ENCODE results near the gene HLA-DQA2. TPM values are rescaled to one million over a fixed set of nuclear protein-coding genes. Genes with fewer than 3 reads are reported as not detected.
A peak's percentile ranks its signal among the peaks of the same experiment; 100 is the strongest.
"Not testable (repeated sequence)": the region's sequence is repeated elsewhere in the genome, so short reads cannot be mapped to it uniquely, and the experiment has no call there.

HLA-DQA2 gene
- total RNA-seq, 2 experiments from 2014 or later: 0.11 TPM; not detected in 1

- H3K36me3 Mint-ChIP-seq (ENCODE audit: low read depth): no peaks in the 10 kb centered on the region
- CTCF ChIA-PET: interaction anchor here (0.6 to 0.8 kb wide), 2 partner anchors 23 to 183 kb away, joined by 3 to 4 read pairs; no protein-coding TSS in a partner anchor
- intact Hi-C loops (cut with DNase I, micrococcal nuclease): no loop called here
- POLR2A ChIA-PET: no interaction called here
- H3K9me3 Mint-ChIP-seq (ENCODE audit: low read depth): no peaks in the 10 kb centered on the region
- DNase-seq: no peak
- H3K27ac Mint-ChIP-seq: no peak overlapping the region
- ATAC-seq: no peak
- no peak overlapping the region for H3K4me3 Mint-ChIP-seq
- peaks cover 24% of the 10 kb centered on the region for H3K27me3 Mint-ChIP-seq
- H3K4me1 Mint-ChIP-seq: no peaks in the 10 kb centered on the region
Measured at GRCh38 chr6:32742374-32742773, 1.2 kb downstream of the HLA-DQA2 start.

- no peak for DNase-seq
- ChIA-PET POLR2A (no interaction called here), CTCF (interaction anchor here (0.8 to 1.6 kb wide), 2 partner anchors 42 to 44 kb away, joined by 3 read pairs; no protein-coding TSS in a partner anchor)
- no peaks in the 10 kb centered on the region for H3K9me3 Mint-ChIP-seq (ENCODE audit: low read depth)
- H3K4me3 Mint-ChIP-seq: no peak overlapping the region
- ATAC-seq: no peak
- no peaks in the 10 kb centered on the region for H3K36me3 Mint-ChIP-seq (ENCODE audit: low read depth)
- H3K27ac Mint-ChIP-seq: no peak overlapping the region
- no peaks in the 10 kb centered on the region for H3K4me1 Mint-ChIP-seq
- peaks cover 20% of the 10 kb centered on the region for H3K27me3 Mint-ChIP-seq
- intact Hi-C loops (cut with DNase I, micrococcal nuclease): loop anchor here in 1 of 2 experiments (1.0 kb wide), 1 partner anchor 10 kb away; no protein-coding TSS in a partner anchor
Measured at GRCh38 chr6:32744776-32745175, 3.6 kb downstream of the HLA-DQA2 start.

GRCh38 chr6:32745649-32746048 lies 4.5 kb downstream of the HLA-DQA2 start:
- POLR2A ChIA-PET; H3K9me3 Mint-ChIP-seq (ENCODE audit: low read depth); DNase-seq; H3K27ac Mint-ChIP-seq; H3K4me1 Mint-ChIP-seq; ATAC-seq; intact Hi-C loops (cut with DNase I, micrococcal nuclease); H3K36me3 Mint-ChIP-seq (ENCODE audit: low read depth); H3K4me3 Mint-ChIP-seq: not testable (repeated sequence)
- H3K27me3 Mint-ChIP-seq: peaks cover 22% of the 10 kb centered on the region
- CTCF ChIA-PET: interaction anchor here (1.6 kb wide), 1 partner anchor 45 kb away, joined by 3 read pairs; no protein-coding TSS in a partner anchor

- Mint-ChIP-seq H3K9me3 (ENCODE audit: low read depth) (no peaks in the 10 kb centered on the region), H3K4me1 (no peaks in the 10 kb centered on the region), H3K4me3 (no peak overlapping the region), H3K36me3 (ENCODE audit: low read depth) (no peaks in the 10 kb centered on the region), H3K27me3 (peaks cover 27% of the 10 kb centered on the region), H3K27ac (no peak overlapping the region)
- intact Hi-C loops (cut with DNase I, micrococcal nuclease): no loop called here
- no peak for DNase-seq
- ChIA-PET CTCF (no interaction called here), POLR2A (no interaction called here)
- no peak for ATAC-seq
Measured at GRCh38 chr6:32752580-32752979, 11.4 kb downstream of the HLA-DQA2 start.

GRCh38 chr6:32759669-32760068 lies 18.5 kb downstream of the HLA-DQA2 start:
- intact Hi-C loops (cut with DNase I, micrococcal nuclease): no loop called here
- Mint-ChIP-seq H3K4me1 (peaks cover 3% of the 10 kb centered on the region), H3K9me3 (ENCODE audit: low read depth) (no peaks in the 10 kb centered on the region), H3K36me3 (ENCODE audit: low read depth) (no peaks in the 10 kb centered on the region), H3K27ac (no peak overlapping the region), H3K4me3 (no peak overlapping the region), H3K27me3 (peaks cover 27% of the 10 kb centered on the region)
- CTCF ChIA-PET: interaction anchor here (0.7 kb wide), 1 partner anchor 214 kb away, joined by 5 read pairs; no protein-coding TSS in a partner anchor
- DNase-seq: no peak
- no peak for ATAC-seq
- POLR2A ChIA-PET: no interaction called here

- Mint-ChIP-seq H3K4me1 (peaks cover 3% of the 10 kb centered on the region), H3K9me3 (ENCODE audit: low read depth) (no peaks in the 10 kb centered on the region), H3K4me3 (no peak overlapping the region), H3K27ac (no peak overlapping the region), H3K36me3 (ENCODE audit: low read depth) (no peaks in the 10 kb centered on the region), H3K27me3 (peaks cover 22% of the 10 kb centered on the region)
- intact Hi-C loops (cut with DNase I, micrococcal nuclease): loop anchor here in 1 of 2 experiments (1.0 kb wide), 1 partner anchor 95 kb away; the partner anchor contains the start of gene HLA-DQB1
- ChIA-PET POLR2A (no interaction called here), CTCF (interaction anchor here (0.7 to 1.5 kb wide), 2 partner anchors 48 to 348 kb away, joined by 3 to 5 read pairs; no protein-coding TSS in a partner anchor)
- ATAC-seq (peak; percentile 64), DNase-seq (no peak)
Measured at GRCh38 chr6:32761072-32761471, 19.9 kb downstream of the HLA-DQA2 start.

- intact Hi-C loops (cut with DNase I, micrococcal nuclease): loop anchor here in 1 of 2 experiments (1.0 kb wide), 1 partner anchor 95 kb away; the partner anchor contains the start of gene HLA-DQB1
- CTCF ChIA-PET: interaction anchor here (1.5 kb wide), 1 partner anchor 348 kb away, joined by 5 read pairs; no protein-coding TSS in a partner anchor
Measured at GRCh38 chr6:32761548-32761947, 20.4 kb downstream of the HLA-DQA2 start.

GRCh38 chr6:32763421-32763820 lies 22.2 kb downstream of the HLA-DQA2 start, which contains the start of gene HLA-DQB2:
TSS of gene HLA-DQB2 (minus strand) at chr6:32763532. CDS start at chr6:32763470, 62 bp downstream.
- Mint-ChIP-seq H3K4me3 (no peak within 1 kb of the TSS), H3K27ac (no peak within 1 kb of the TSS), H3K4me1 (peaks cover 3% of the 10 kb centered on the region), H3K36me3 (ENCODE audit: low read depth) (no peaks in the 10 kb centered on the region), H3K9me3 (ENCODE audit: low read depth) (no peaks in the 10 kb centered on the region), H3K27me3 (peaks cover 30% of the 10 kb centered on the region)
- intact Hi-C loops (cut with DNase I, micrococcal nuclease): no loop called here
- CTCF ChIA-PET: interaction anchor here (1.0 to 1.2 kb wide), 3 partner anchors 20 to 105 kb away, joined by 3 read pairs; no protein-coding TSS in a partner anchor
- no peak for ATAC-seq
- DNase-seq: no peak
- POLR2A ChIA-PET: no interaction called here

More at GRCh38 chr6:32761548-32761947, 20.4 kb downstream of the HLA-DQA2 start:
- no peak for DNase-seq
- POLR2A ChIA-PET: no interaction called here
- Mint-ChIP-seq H3K4me1 (peaks cover 3% of the 10 kb centered on the region), H3K4me3 (no peak overlapping the region), H3K27ac (no peak overlapping the region), H3K36me3 (ENCODE audit: low read depth) (no peaks in the 10 kb centered on the region), H3K27me3 (peaks cover 20% of the 10 kb centered on the region), H3K9me3 (ENCODE audit: low read depth) (no peaks in the 10 kb centered on the region)
- ATAC-seq: no peak

GRCh38 chr6:32764048-32764447 lies 22.9 kb downstream of the HLA-DQA2 start:
- POLR2A ChIA-PET: no interaction called here
- intact Hi-C loops (cut with DNase I, micrococcal nuclease): no loop called here
- Mint-ChIP-seq H3K9me3 (ENCODE audit: low read depth) (no peaks in the 10 kb centered on the region), H3K4me1 (peaks cover 3% of the 10 kb centered on the region), H3K27me3 (peaks cover 31% of the 10 kb centered on the region), H3K36me3 (ENCODE audit: low read depth) (no peaks in the 10 kb centered on the region), H3K27ac (no peak overlapping the region), H3K4me3 (no peak overlapping the region)
- DNase-seq (no peak), ATAC-seq (no peak)
- CTCF ChIA-PET: interaction anchor here (1.1 to 1.2 kb wide), 2 partner anchors 20 to 29 kb away, joined by 3 read pairs; no protein-coding TSS in a partner anchor

GRCh38 chr6:32772656-32773055 lies 31.5 kb downstream of the HLA-DQA2 start:
- CTCF ChIA-PET: no interaction called here
- no peak for ATAC-seq
- peaks cover 31% of the 10 kb centered on the region for H3K27me3 Mint-ChIP-seq
- no peaks in the 10 kb centered on the region for H3K4me1 Mint-ChIP-seq
- no peak overlapping the region for H3K27ac Mint-ChIP-seq
- H3K9me3 Mint-ChIP-seq (ENCODE audit: low read depth): no peaks in the 10 kb centered on the region
- H3K36me3 Mint-ChIP-seq (ENCODE audit: low read depth): no peaks in the 10 kb centered on the region
- intact Hi-C loops (cut with DNase I, micrococcal nuclease): no loop called here
- DNase-seq: no peak
- no peak overlapping the region for H3K4me3 Mint-ChIP-seq
- POLR2A ChIA-PET: no interaction called here

- no peaks in the 10 kb centered on the region for H3K4me1 Mint-ChIP-seq
- ATAC-seq: peak; percentile 51
- H3K36me3 Mint-ChIP-seq (ENCODE audit: low read depth): no peaks in the 10 kb centered on the region
- no peak for DNase-seq
- intact Hi-C loops (cut with DNase I, micrococcal nuclease): no loop called here
- ChIA-PET POLR2A (no interaction called here), CTCF (interaction anchor here (0.5 to 1.6 kb wide), 3 partner anchors 11 to 644 kb away, joined by 3 to 5 read pairs (median 5); no protein-coding TSS in a partner anchor)
- H3K27me3 Mint-ChIP-seq: peaks cover 25% of the 10 kb centered on the region
- no peak overlapping the region for H3K27ac Mint-ChIP-seq
- no peaks in the 10 kb centered on the region for H3K9me3 Mint-ChIP-seq (ENCODE audit: low read depth)
- H3K4me3 Mint-ChIP-seq: no peak overlapping the region
Measured at GRCh38 chr6:32774426-32774825, 33.2 kb downstream of the HLA-DQA2 start.

GRCh38 chr6:32775071-32775470 lies 33.9 kb downstream of the HLA-DQA2 start:
- no peak for ATAC-seq
- intact Hi-C loops (cut with DNase I, micrococcal nuclease): no loop called here
- Mint-ChIP-seq H3K27me3 (peaks cover 20% of the 10 kb centered on the region), H3K4me3 (no peak overlapping the region), H3K27ac (no peak overlapping the region), H3K9me3 (ENCODE audit: low read depth) (no peaks in the 10 kb centered on the region), H3K4me1 (no peaks in the 10 kb centered on the region), H3K36me3 (ENCODE audit: low read depth) (no peaks in the 10 kb centered on the region)
- ChIA-PET CTCF (interaction anchor here (0.5 to 1.6 kb wide), 4 partner anchors 11 to 644 kb away, joined by 3 to 5 read pairs (median 4); no protein-coding TSS in a partner anchor), POLR2A (no interaction called here)
- DNase-seq: no peak
